Fibroblast of pulmonary artery (primary cell): Measurements from ENCODE around the gene MRPL2.

Experiments
- DNase-seq: peaks from one replicate; pipeline ENCODE4 v3.0.0-alpha.2; 2010; ENCODE audit warnings: low read depth
- H3K4me3 ChIP-seq: replicated peaks from 2 replicates; pipeline ENCODE4 v1.5.1; 2011; ENCODE audit warnings: low read depth, mild to moderate bottlenecking, control low read depth, low read length, moderate library complexity
- CTCF ChIP-seq: IDR thresholded peaks from 2 replicates; pipeline ENCODE4 v1.5.1; 2011; ENCODE audit warnings: mild to moderate bottlenecking, control low read depth, low read length, inconsistent platforms; ENCODE audit errors: missing control alignments

The MRPL2 gene

GRCh38 chr6:43060034-43060754 lies 960 bp upstream of the MRPL2 start:
- DNase-seq = no peak
- peak overlapping the region; percentile 99 for H3K4me3 ChIP-seq
- TF ChIP-seq CTCF = no peak

- DNase-seq = no peak
- TF ChIP-seq CTCF = no peak
- H3K4me3 ChIP-seq = peak overlapping the region; percentile 99
Observed at GRCh38 chr6:43058531-43058930, 703 bp downstream of the MRPL2 start.

- TF ChIP-seq CTCF = no peak
Observed at GRCh38 chr6:43055966-43056365, 3.3 kb downstream of the MRPL2 start.

GRCh38 chr6:43054206-43054943 lies 4.9 kb downstream of the MRPL2 start:
- H3K4me3 ChIP-seq = peak overlapping the region; percentile 82
- no peak for TF ChIP-seq CTCF
- no peak for DNase-seq

More at GRCh38 chr6:43055966-43056365, 3.3 kb downstream of the MRPL2 start:
- DNase-seq = no peak
- no peak overlapping the region for H3K4me3 ChIP-seq

- TF ChIP-seq CTCF = no peak
- peak; percentile 96 for DNase-seq
- peak within 1 kb of the TSS; percentile 82 for H3K4me3 ChIP-seq
Observed at GRCh38 chr6:43053545-43054205, 5.6 kb downstream of the MRPL2 start, which contains the start of gene CUL7. TSS of gene CUL7 (minus strand) at chr6:43053851. CDS start at chr6:43052788, 1,063 bp downstream.

- no peak for TF ChIP-seq CTCF
- DNase-seq = peak; percentile 30
- H3K4me3 ChIP-seq = peak overlapping the region; percentile 82
Observed at GRCh38 chr6:43052842-43053544, 6.2 kb downstream of the MRPL2 start.
